Nephron (organoid): Measurements from ENCODE around the gene IRAG1.

Experiments
- H3K27ac Mint-ChIP-seq, 3 experiments: 2 replicates each; pipeline ENCODE4 v1.8.0; 2020; ENCODE audit warnings: mixed read lengths in 3 of 3, mild to moderate bottlenecking in 2 of 3, moderate library complexity in 1 of 3
- H3K27me3 Mint-ChIP-seq: 2 replicates; pipeline ENCODE4 v1.8.0; 2021; ENCODE audit warnings: low read depth, mild to moderate bottlenecking, moderate library complexity, mixed read lengths
- H3K36me3 Mint-ChIP-seq: 2 replicates; pipeline ENCODE4 v1.8.0; 2020; ENCODE audit warnings: low read depth, mixed read lengths
- H3K4me1 Mint-ChIP-seq: 2 replicates; pipeline ENCODE4 v1.8.0; 2020; ENCODE audit warnings: mixed read lengths
- H3K4me3 Mint-ChIP-seq, 3 experiments: 2 replicates each; pipeline ENCODE4 v1.8.0; 2020; ENCODE audit warnings: mild to moderate bottlenecking in 3 of 3, mixed read lengths in 3 of 3, moderate library complexity in 2 of 3
- H3K9me3 Mint-ChIP-seq: 2 replicates; pipeline ENCODE4 v1.8.0; 2020; ENCODE audit warnings: mixed read lengths
- CTCF ChIP-seq, 3 experiments: fragments of 200-600 bp; sonication (generic); IDR thresholded peaks; one replicate each; pipeline ENCODE4 v1.5.0; 2021; ENCODE audit warnings: antibody characterized with exemption in 3 of 3; ENCODE audit not compliant: unreplicated experiment in 3 of 3

IRAG1 gene

GRCh38 chr11:10716122-10716521 lies 22.6 kb upstream of the IRAG1 start:
- H3K9me3 Mint-ChIP-seq, result no peaks in the 10 kb centered on the region
- no peaks in the 10 kb centered on the region for H3K36me3 Mint-ChIP-seq

GRCh38 chr11:10715571-10715970 lies 22.0 kb upstream of the IRAG1 start:
- H3K27ac Mint-ChIP-seq, result peak overlapping the region in 1 of 3 experiments; percentile 51
- H3K27me3 Mint-ChIP-seq, result no peaks in the 10 kb centered on the region
- no peaks in the 10 kb centered on the region for H3K36me3 Mint-ChIP-seq
- no peak overlapping the region for H3K4me3 Mint-ChIP-seq
- H3K4me1 Mint-ChIP-seq, result peaks cover 9% of the 10 kb centered on the region
- no peaks in the 10 kb centered on the region for H3K9me3 Mint-ChIP-seq
- TF ChIP-seq CTCF (IDR thresholded peaks at IDR 0.05; ENCODE audit: unreplicated experiment in 3 of 3), result no peak

More at GRCh38 chr11:10716122-10716521, 22.6 kb upstream of the IRAG1 start:
- Mint-ChIP-seq H3K4me1 (peaks cover 9% of the 10 kb centered on the region), H3K4me3 (no peak overlapping the region), H3K27ac (peak overlapping the region; percentile 40 to 67 (median 51)), H3K27me3 (no peaks in the 10 kb centered on the region)
- TF ChIP-seq CTCF (IDR thresholded peaks at IDR 0.05; ENCODE audit: unreplicated experiment in 3 of 3), result no peak

- Mint-ChIP-seq H3K9me3 (no peaks in the 10 kb centered on the region), H3K27me3 (no peaks in the 10 kb centered on the region), H3K27ac (no peak overlapping the region), H3K4me3 (no peak overlapping the region), H3K36me3 (no peaks in the 10 kb centered on the region), H3K4me1 (no peaks in the 10 kb centered on the region)
- no peak for TF ChIP-seq CTCF (IDR thresholded peaks at IDR 0.05; ENCODE audit: unreplicated experiment in 3 of 3)
These were observed 15.9 kb upstream of the IRAG1 start for GRCh38 chr11:10709299-10710086.

GRCh38 chr11:10708131-10708530 lies 14.6 kb upstream of the IRAG1 start:
- H3K4me1 Mint-ChIP-seq, result peaks cover 6% of the 10 kb centered on the region
- no peaks in the 10 kb centered on the region for H3K36me3 Mint-ChIP-seq
- H3K27me3 Mint-ChIP-seq, result no peaks in the 10 kb centered on the region
- H3K27ac Mint-ChIP-seq, result peak overlapping the region in 2 of 3 experiments; percentile 53 to 72
- H3K4me3 Mint-ChIP-seq, result no peak overlapping the region
- no peaks in the 10 kb centered on the region for H3K9me3 Mint-ChIP-seq
- no peak for TF ChIP-seq CTCF (IDR thresholded peaks at IDR 0.05; ENCODE audit: unreplicated experiment in 3 of 3)

GRCh38 chr11:10701982-10702381 lies 8.4 kb upstream of the IRAG1 start:
- no peak overlapping the region for H3K27ac Mint-ChIP-seq
- peaks cover 13% of the 10 kb centered on the region for H3K36me3 Mint-ChIP-seq
- H3K4me3 Mint-ChIP-seq, result no peak overlapping the region
- TF ChIP-seq CTCF (IDR thresholded peaks at IDR 0.05; ENCODE audit: unreplicated experiment in 3 of 3), result no peak
- peaks cover 9% of the 10 kb centered on the region for H3K4me1 Mint-ChIP-seq
- H3K9me3 Mint-ChIP-seq, result peaks cover 5% of the 10 kb centered on the region
- peaks cover 2% of the 10 kb centered on the region for H3K27me3 Mint-ChIP-seq

- Mint-ChIP-seq H3K4me1 (peaks cover 28% of the 10 kb centered on the region), H3K27me3 (peaks cover 3% of the 10 kb centered on the region), H3K4me3 (no peak overlapping the region), H3K36me3 (peaks cover 13% of the 10 kb centered on the region), H3K9me3 (peaks cover 5% of the 10 kb centered on the region), H3K27ac (no peak overlapping the region)
- no peak for TF ChIP-seq CTCF (IDR thresholded peaks at IDR 0.05; ENCODE audit: unreplicated experiment in 3 of 3)
These were observed 5.5 kb upstream of the IRAG1 start for GRCh38 chr11:10699072-10699471.
